ENCODE results near the gene ZNF408. TPM values are rescaled to one million over a fixed set of nuclear protein-coding genes. Genes with fewer than 3 reads are reported as not detected.

The ZNF408 gene
- total RNA-seq, 1 donor from 2014 or later = 23.0 TPM

DNA sequence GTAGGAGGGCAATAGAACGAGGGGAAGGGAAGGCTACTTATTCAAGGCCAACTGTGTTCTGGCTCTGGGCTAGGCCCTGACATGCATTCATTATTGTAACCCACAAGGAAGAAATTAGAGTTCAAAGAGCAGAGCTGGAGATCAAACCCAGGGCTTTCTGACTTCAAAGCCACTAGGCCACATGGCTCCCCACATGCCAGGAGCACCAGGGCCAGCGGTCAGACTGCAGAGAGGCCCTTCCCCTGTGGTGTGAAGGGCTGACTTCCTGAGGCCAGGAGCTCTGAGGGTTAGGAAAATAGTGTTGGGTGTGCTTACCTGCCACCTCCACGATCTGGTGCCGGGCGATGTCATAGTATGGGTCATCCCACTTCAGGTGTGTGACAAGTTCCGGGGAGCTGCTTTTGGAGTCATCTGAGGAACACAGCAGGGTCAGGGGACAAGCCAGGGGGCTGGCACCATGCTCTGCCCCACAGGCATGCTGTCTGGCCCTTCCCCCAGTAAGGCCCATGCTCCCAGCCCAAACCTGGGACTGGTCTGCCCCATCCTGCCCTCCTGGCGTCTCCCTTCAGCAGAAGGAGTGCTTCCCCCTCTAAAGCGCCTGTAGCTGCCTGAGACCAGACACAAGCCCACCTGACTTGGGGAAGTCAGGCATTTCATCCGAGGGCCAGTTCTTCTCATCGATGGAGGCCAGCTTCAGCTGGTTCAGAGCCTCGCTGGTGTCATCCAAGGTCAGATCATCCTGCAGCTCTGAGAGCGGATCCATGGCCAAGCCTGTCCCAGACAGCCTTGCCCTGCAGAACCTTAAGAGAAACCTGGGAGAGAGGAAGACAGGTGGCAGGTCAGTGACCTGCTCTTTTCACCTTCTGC, 5.3 kb upstream of the ZNF408 start:
- no peak overlapping the region for H3K4me3 ChIP-seq (ENCODE audit: low read depth, low read length)
- no peaks in the 10 kb centered on the region for H3K27me3 ChIP-seq (ENCODE audit: control insufficient read depth, insufficient read depth, low read length)
- no peak for DNase-seq (ENCODE audit: low read depth)
- TF ChIP-seq, protein P1, sequence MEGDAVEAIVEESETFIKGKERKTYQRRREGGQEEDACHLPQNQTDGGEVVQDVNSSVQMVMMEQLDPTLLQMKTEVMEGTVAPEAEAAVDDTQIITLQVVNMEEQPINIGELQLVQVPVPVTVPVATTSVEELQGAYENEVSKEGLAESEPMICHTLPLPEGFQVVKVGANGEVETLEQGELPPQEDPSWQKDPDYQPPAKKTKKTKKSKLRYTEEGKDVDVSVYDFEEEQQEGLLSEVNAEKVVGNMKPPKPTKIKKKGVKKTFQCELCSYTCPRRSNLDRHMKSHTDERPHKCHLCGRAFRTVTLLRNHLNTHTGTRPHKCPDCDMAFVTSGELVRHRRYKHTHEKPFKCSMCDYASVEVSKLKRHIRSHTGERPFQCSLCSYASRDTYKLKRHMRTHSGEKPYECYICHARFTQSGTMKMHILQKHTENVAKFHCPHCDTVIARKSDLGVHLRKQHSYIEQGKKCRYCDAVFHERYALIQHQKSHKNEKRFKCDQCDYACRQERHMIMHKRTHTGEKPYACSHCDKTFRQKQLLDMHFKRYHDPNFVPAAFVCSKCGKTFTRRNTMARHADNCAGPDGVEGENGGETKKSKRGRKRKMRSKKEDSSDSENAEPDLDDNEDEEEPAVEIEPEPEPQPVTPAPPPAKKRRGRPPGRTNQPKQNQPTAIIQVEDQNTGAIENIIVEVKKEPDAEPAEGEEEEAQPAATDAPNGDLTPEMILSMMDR (IDR thresholded peaks at IDR 0.05; ENCODE audit: insufficient read depth, low read length, poor library complexity, severe bottlenecking) = no peak
- peaks cover 4% of the 10 kb centered on the region for H3K36me3 ChIP-seq (ENCODE audit: control insufficient read depth, insufficient read depth, low read length)

DNA sequence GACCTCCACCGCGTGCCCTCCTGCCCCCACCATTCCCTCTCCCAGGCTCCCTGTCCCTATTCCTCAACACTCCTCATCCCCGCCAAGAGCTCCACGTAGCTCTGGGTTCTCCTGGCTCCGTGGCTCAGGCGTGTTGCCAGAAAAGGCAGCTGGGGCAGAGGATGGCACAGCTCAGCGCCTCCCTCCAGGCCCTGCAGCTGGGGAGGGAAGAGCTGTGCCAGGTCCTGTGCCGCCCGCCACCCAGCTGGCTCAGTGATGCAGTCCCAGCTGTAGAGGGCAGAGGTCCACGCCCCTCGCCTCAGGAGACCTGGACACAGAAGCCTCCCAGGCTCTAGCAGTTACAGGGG, 4.6 kb upstream of the ZNF408 start:
- DNase-seq (ENCODE audit: low read depth) = no peak
- TF ChIP-seq, protein P1 (IDR thresholded peaks at IDR 0.05; ENCODE audit: insufficient read depth, low read length, poor library complexity, severe bottlenecking) = no peak
- H3K36me3 ChIP-seq (ENCODE audit: control insufficient read depth, insufficient read depth, low read length) = peaks cover 4% of the 10 kb centered on the region
- no peaks in the 10 kb centered on the region for H3K27me3 ChIP-seq (ENCODE audit: control insufficient read depth, insufficient read depth, low read length)
- H3K4me3 ChIP-seq (ENCODE audit: low read depth, low read length) = no peak overlapping the region

DNA sequence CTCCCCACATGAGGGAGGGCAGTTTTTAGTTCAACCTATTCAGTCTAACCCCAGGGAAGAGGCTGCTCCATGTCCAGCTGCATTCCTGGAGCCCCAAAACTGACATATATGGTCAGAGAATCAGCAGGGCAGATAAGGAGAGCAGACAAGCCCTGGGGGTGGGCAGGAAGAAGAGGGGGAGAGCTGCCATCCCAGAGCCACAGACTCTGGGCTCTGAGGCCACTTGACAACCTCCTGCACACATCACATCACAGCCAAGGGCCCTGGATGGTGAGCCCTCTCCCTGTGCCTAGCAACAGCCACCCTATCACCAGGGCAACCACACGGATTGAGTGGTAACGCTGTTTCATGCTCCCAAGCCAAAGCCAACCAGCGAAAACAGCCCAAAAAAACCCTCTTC, 3.5 kb upstream of the ZNF408 start:
- no peaks in the 10 kb centered on the region for H3K27me3 ChIP-seq (ENCODE audit: control insufficient read depth, insufficient read depth, low read length)
- no peak for DNase-seq (ENCODE audit: low read depth)
- H3K36me3 ChIP-seq (ENCODE audit: control insufficient read depth, insufficient read depth, low read length) = peaks cover 4% of the 10 kb centered on the region
- H3K4me3 ChIP-seq (ENCODE audit: low read depth, low read length) = no peak overlapping the region
- TF ChIP-seq, protein P1 (IDR thresholded peaks at IDR 0.05; ENCODE audit: insufficient read depth, low read length, poor library complexity, severe bottlenecking) = no peak

DNA sequence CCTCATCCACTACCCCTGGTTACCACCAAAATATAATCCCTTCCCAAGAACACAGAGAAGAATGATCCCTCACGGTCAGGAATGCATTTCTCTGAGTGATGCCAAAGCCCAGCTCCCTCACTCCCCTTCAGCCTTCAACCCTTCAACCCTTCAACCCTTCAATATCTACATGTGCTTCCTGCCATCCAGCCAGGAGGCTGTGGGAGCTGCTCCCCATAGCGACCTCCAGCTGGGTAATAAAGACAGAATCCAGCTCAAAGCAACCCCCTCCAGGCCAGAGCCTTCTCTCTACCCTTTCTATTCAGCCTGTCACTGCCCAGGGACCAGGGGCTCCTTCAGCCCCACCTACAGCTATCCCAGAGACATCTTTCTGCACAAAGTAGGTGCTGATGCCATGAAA, 3.1 kb upstream of the ZNF408 start:
- DNase-seq (ENCODE audit: low read depth) = no peak
- TF ChIP-seq, protein P1 (IDR thresholded peaks at IDR 0.05; ENCODE audit: insufficient read depth, low read length, poor library complexity, severe bottlenecking) = no peak
- Histone ChIP-seq H3K36me3 (ENCODE audit: control insufficient read depth, insufficient read depth, low read length) (peaks cover 4% of the 10 kb centered on the region), H3K27me3 (ENCODE audit: control insufficient read depth, insufficient read depth, low read length) (no peaks in the 10 kb centered on the region), H3K4me3 (ENCODE audit: low read depth, low read length) (no peak overlapping the region)

DNA sequence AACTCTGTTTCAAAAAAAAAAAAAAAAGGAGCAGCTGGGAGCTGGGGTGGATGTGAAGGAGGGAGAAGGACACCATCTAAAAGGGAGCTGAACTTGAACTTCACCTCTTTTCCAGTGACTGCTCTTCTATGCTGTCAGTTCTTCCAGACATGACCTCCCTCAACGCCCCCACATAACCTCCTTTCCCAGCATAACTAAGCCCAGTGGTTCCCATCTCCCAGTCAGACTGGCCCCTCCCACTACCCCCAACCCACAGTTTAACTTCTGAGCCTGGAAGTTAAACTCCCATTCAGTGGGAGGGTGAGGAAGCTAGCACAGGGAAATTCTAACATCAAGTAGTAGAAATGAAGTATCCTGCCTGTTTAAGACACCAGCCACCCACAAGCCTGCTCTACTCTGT, 2.2 kb upstream of the ZNF408 start:
- TF ChIP-seq, protein P1 (IDR thresholded peaks at IDR 0.05; ENCODE audit: insufficient read depth, low read length, poor library complexity, severe bottlenecking) = no peak
- Histone ChIP-seq H3K27me3 (ENCODE audit: control insufficient read depth, insufficient read depth, low read length) (no peaks in the 10 kb centered on the region), H3K36me3 (ENCODE audit: control insufficient read depth, insufficient read depth, low read length) (peaks cover 4% of the 10 kb centered on the region), H3K4me3 (ENCODE audit: low read depth, low read length) (no peak overlapping the region)
- no peak for DNase-seq (ENCODE audit: low read depth)
